ENCODE measurements around the gene GALT. TPM values are rescaled to one million over a fixed set of nuclear protein-coding genes. Genes with fewer than 3 reads are reported as not detected.

Gene GALT
- total and polyA plus RNA-seq, 2 of the 4 experiments (the other 2 are of a cell fraction), result 15.8 to 34.6 TPM

- Histone ChIP-seq H2AK5ac (ENCODE audit: low read depth, low read length) (peak overlapping the region; percentile 97), H3K4me3 (ENCODE audit: insufficient read depth, low read depth, low read length) (peak overlapping the region; percentile 75), H3K9me3 (ENCODE audit: control insufficient read depth, insufficient read depth, low read length) (no peaks in the 10 kb centered on the region), H3K4me1 (ENCODE audit: control insufficient read depth, insufficient read depth, low read length) (peaks cover 38% of the 10 kb centered on the region), H4K20me1 (ENCODE audit: insufficient read depth, low read length) (no peaks in the 10 kb centered on the region), H3K27ac (ENCODE audit: insufficient read depth, low read length) (no peak overlapping the region; the same call in 1 of the 2 replicates), H3K4me2 (ENCODE audit: low read depth, low read length) (peak overlapping the region; percentile 96), H3K9ac (ENCODE audit: low read depth, low read length) (peak overlapping the region; percentile 71), H2BK15ac (ENCODE audit: low read depth, low read length) (peak overlapping the region; percentile 12; the same call in 1 of the 3 replicates), H4K8ac (ENCODE audit: low read depth in 2 of 2, low read length in 2 of 2) (peak overlapping the region; percentile 6 to 77), H2BK120ac (ENCODE audit: low read depth, low read length) (peak overlapping the region; percentile 73; the same call in 1 of the 2 replicates), H4K5ac (ENCODE audit: low read depth, low read length) (peak overlapping the region; percentile 90; the same call in 1 of the 2 replicates), H3K79me1 (ENCODE audit: low read depth in 1 of 2, low read length in 2 of 2) (peaks cover 11 to 42% of the 10 kb centered on the region in 2 experiments), H2BK20ac (ENCODE audit: low read depth, low read length) (no peak overlapping the region; the same call in 1 of the 2 replicates), H4K91ac (ENCODE audit: insufficient read depth, low read depth, low read length) (peak overlapping the region; percentile 53; the same call in 1 of the 2 replicates), H3K9me1 (ENCODE audit: insufficient read depth, low read length) (peaks cover 30% of the 10 kb centered on the region), H3K18ac (ENCODE audit: low read depth, low read length) (no peak overlapping the region), H2AFZ (replicated peaks; ENCODE audit: low read length, poor library complexity) (peak overlapping the region; percentile 88), H2BK5ac (ENCODE audit: low read depth, low read length, poor library complexity, severe bottlenecking) (no peak overlapping the region), H3K27me3 (ENCODE audit: control insufficient read depth, insufficient read depth, low read length) (no peaks in the 10 kb centered on the region), H3K56ac (ENCODE audit: extremely low read depth, insufficient read depth, low read length) (peak overlapping the region; percentile 2; the same call in 1 of the 2 replicates), H3K4ac (ENCODE audit: low read depth, low read length) (peak overlapping the region; percentile 79), H3K23ac (ENCODE audit: low read depth, low read length) (peak overlapping the region; percentile 89), H3K36me3 (ENCODE audit: control insufficient read depth, insufficient read depth, low read length) (peaks cover 16% of the 10 kb centered on the region), H3K14ac (replicated peaks; ENCODE audit: low read depth, low read length) (peak overlapping the region; percentile 87), H2AK9ac (replicated peaks; ENCODE audit: low read depth, low read length, poor library complexity) (peak overlapping the region; percentile 56)
- TF ChIP-seq NFE2L2 (IDR thresholded peaks at IDR 0.05; ENCODE audit: low read depth, low read length) (no peak), RAD21 (IDR thresholded peaks at IDR 0.05; ENCODE audit: low read length) (no peak), MAZ (IDR thresholded peaks at IDR 0.05; ENCODE audit: borderline replicate concordance, low read depth, low read length) (no peak), MXI1 (IDR thresholded peaks at IDR 0.05; ENCODE audit: borderline replicate concordance, low read depth, low read length) (peak; percentile 86)
- WGBS, 2 experiments (ENCODE audit: extremely low coverage in 2 of 2, insufficient read length in 1 of 2), result 38% methylated on average over 2 of the region's 5 CpGs; no CpG with 5 or more reads in 1 of the 2 experiments
- dilution Hi-C loops (cut with HindIII; ENCODE audit: low sequenced_read_pairs, unreplicated experiment) (no loop called here), in situ Hi-C loops (cut with MboI; ENCODE audit: low sequenced_read_pairs) (no loop called here), intact Hi-C loops (cut with micrococcal nuclease) (no loop called here)
- DNase-seq, result no peak
- POLR2A ChIA-PET (ENCODE audit: unreplicated experiment), result no interaction called here
- no TSS peak for BruUV-seq (replicated peaks)
- peak; percentile 3 for ATAC-seq (ENCODE audit: low read depth)
- CTCF ChIA-PET, result interaction anchor here (1.0 to 1.9 kb wide), 2 partner anchors 12 to 50 kb away, joined by 3 to 6 read pairs; no protein-coding TSS in a partner anchor
Measured at GRCh38 chr9:34652602-34653000, 6.1 kb downstream of the GALT start.
